Brain microvascular endothelial cell (primary cell): ENCODE measurements around the gene CTBP1.

Experiments
- DNase-seq: peaks from one replicate; pipeline ENCODE4 v3.0.0-alpha.2; 2020
- H3K27ac ChIP-seq: fragments of 250-450 bp; sonication (Bioruptor Pico); 2 replicates; pipeline ENCODE4 v1.5.1; 2020; ENCODE audit warnings: mild to moderate bottlenecking, moderate library complexity
- H3K27me3 ChIP-seq: fragments of 250-450 bp; sonication (Bioruptor Pico); replicated peaks from 2 replicates; pipeline ENCODE4 v1.5.1; 2020; ENCODE audit warnings: mild to moderate bottlenecking
- H3K36me3 ChIP-seq: fragments of 250-450 bp; sonication (Bioruptor Pico); replicated peaks from 2 replicates; pipeline ENCODE4 v1.5.1; 2020; ENCODE audit warnings: mild to moderate bottlenecking
- H3K4me3 ChIP-seq: 2 replicates; pipeline ENCODE4 v1.5.1; 2011; ENCODE audit warnings: low read depth, mild to moderate bottlenecking, control low read depth, low read length, moderate library complexity
- in situ Hi-C: cut with HindIII; loops from 2 replicates; pipeline ENCODE4 v1.10.0; 2017; ENCODE audit warnings: low sequenced_read_pairs, low pct_ligation_motif_present
- TF ChIP-seq, protein P1 (sequence below): IDR thresholded peaks from 2 replicates; pipeline ENCODE4 v1.5.1; 2011; ENCODE audit warnings: low read depth, mild to moderate bottlenecking, moderate library complexity, low read length, control low read depth, inconsistent platforms; ENCODE audit errors: missing control alignments

CTBP1 gene

DNA sequence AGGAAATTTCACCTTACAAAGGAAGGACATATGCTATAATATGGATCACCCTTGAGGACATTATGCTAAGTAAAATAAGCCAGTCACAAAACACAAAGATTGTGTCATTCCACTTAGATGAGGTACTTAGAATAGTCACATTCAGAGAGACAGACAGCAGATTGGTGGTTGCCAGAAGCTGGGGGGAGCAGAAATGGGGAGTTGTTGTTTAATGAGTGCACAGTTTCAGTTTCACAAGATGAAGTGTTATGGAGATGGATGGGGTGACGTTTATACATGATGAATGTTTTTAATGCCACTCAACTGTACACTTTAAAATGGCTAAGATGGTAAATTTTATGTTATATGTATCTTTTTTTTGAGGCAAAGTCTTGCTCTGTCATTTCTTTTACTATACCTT is 61.7 kb downstream of the CTBP1 start:
- TF ChIP-seq, protein P1, sequence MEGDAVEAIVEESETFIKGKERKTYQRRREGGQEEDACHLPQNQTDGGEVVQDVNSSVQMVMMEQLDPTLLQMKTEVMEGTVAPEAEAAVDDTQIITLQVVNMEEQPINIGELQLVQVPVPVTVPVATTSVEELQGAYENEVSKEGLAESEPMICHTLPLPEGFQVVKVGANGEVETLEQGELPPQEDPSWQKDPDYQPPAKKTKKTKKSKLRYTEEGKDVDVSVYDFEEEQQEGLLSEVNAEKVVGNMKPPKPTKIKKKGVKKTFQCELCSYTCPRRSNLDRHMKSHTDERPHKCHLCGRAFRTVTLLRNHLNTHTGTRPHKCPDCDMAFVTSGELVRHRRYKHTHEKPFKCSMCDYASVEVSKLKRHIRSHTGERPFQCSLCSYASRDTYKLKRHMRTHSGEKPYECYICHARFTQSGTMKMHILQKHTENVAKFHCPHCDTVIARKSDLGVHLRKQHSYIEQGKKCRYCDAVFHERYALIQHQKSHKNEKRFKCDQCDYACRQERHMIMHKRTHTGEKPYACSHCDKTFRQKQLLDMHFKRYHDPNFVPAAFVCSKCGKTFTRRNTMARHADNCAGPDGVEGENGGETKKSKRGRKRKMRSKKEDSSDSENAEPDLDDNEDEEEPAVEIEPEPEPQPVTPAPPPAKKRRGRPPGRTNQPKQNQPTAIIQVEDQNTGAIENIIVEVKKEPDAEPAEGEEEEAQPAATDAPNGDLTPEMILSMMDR, result no peak
- H3K27ac ChIP-seq, result no peak overlapping the region
- in situ Hi-C loops, result no loop called here
- H3K4me3 ChIP-seq, result no peak overlapping the region
- DNase-seq, result no peak
- H3K36me3 ChIP-seq, result no peaks in the 10 kb centered on the region
- no peaks in the 10 kb centered on the region for H3K27me3 ChIP-seq

DNA sequence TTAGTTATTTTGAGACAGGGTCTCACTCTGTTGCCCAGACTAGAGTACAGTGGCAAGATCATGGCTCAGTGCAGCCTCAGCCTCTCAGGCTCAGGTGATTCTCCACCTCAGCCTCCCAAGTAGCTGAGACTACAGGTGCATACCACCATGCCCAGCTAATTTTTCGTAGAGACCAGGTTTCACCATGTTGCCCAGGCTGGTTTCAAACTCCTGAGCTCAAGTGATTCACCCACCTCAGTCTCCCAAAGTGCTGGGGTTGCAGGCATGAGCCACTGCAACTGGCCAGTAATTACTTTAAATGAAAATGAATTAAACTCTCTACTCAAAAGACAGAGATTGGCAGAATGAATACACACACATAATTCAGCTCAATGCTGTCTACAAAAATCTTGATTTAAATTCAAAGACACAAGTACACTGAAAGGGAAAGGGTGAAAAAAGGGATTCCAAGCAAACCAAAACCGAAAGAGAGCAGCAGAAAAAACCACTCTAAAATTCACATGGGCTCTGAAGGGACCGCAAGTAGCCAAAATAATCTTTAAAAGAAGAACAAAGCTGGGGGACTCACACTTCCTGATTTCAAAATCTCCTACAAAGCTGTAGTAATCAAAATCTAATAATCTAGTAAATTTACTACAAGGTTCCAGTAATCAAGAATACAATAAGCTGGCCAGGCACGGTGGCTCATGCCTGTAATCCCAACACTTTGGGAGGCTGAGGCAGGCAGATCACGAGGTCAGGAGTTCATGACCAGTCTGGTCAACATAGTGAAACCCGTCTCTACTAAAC is 64.8 kb downstream of the CTBP1 start:
- in situ Hi-C loops, result no loop called here
- Histone ChIP-seq H3K36me3 (no peaks in the 10 kb centered on the region), H3K27me3 (no peaks in the 10 kb centered on the region), H3K4me3 (no peak overlapping the region), H3K27ac (no peak overlapping the region)
- DNase-seq, result no peak
- TF ChIP-seq, protein P1, result no peak

- no peaks in the 10 kb centered on the region for H3K27me3 ChIP-seq
- TF ChIP-seq, protein P1, result no peak
- no peak overlapping the region for H3K27ac ChIP-seq
- no peak overlapping the region for H3K4me3 ChIP-seq
- in situ Hi-C loops, result no loop called here
- no peak for DNase-seq
- no peaks in the 10 kb centered on the region for H3K36me3 ChIP-seq
Measured at GRCh38 chr4:1182313-1182712, 66.6 kb downstream of the CTBP1 start.

- Histone ChIP-seq H3K36me3 (no peaks in the 10 kb centered on the region), H3K27ac (no peak overlapping the region), H3K4me3 (no peak overlapping the region), H3K27me3 (no peaks in the 10 kb centered on the region)
- no peak for DNase-seq
- TF ChIP-seq, protein P1, result no peak
- in situ Hi-C loops, result no loop called here
Measured at GRCh38 chr4:1180663-1181062, 68.3 kb downstream of the CTBP1 start.

- in situ Hi-C loops, result no loop called here
- Histone ChIP-seq H3K4me3 (no peak overlapping the region), H3K27ac (no peak overlapping the region), H3K27me3 (no peaks in the 10 kb centered on the region), H3K36me3 (no peaks in the 10 kb centered on the region)
- TF ChIP-seq, protein P1, result no peak
- DNase-seq, result no peak
Measured at GRCh38 chr4:1179976-1180375, 69.0 kb downstream of the CTBP1 start.

- no peak for DNase-seq
- in situ Hi-C loops, result no loop called here
- Histone ChIP-seq H3K4me3 (no peak overlapping the region), H3K27me3 (no peaks in the 10 kb centered on the region), H3K36me3 (no peaks in the 10 kb centered on the region), H3K27ac (no peak overlapping the region)
- TF ChIP-seq, protein P1, result no peak
Measured at GRCh38 chr4:1179089-1179441, 69.9 kb downstream of the CTBP1 start.
